GM23248 (cell line): Measurements from ENCODE around the gene CYP2C19.

Experiments used
- EZH2 ChIP-seq: fragments of 200-600 bp; sonication (generic); IDR thresholded peaks from 2 replicates; pipeline ENCODE4 v1.6.1; 2018; ENCODE audit warnings: antibody characterized with exemption, mild to moderate bottlenecking; ENCODE audit not compliant: insufficient read depth, poor library complexity, severe bottlenecking
- EZH2phosphoT487 ChIP-seq: fragments of 200-600 bp; sonication (generic); IDR thresholded peaks from 2 replicates; pipeline ENCODE4 v1.6.1; 2018; ENCODE audit warnings: antibody characterized with exemption, moderate library complexity, mild to moderate bottlenecking, low read depth; ENCODE audit not compliant: insufficient read depth

DNA sequence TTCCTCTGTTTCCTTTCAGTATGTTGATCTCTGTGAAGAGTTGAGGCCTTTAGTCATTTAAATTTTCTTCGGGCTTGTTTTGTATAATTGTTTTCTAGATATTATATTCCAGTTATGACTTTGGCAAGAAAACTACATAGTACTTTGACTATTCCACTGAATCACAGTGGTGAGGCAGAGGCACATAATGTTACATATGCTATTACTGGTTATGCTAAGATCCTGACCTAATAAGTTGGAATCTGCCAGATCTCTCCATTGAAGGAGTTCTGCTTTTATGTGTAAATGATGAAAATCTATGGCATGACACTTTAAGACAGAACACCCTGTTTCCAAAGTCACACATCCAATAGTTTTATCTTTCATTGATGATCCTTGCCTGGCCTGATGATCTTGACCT is 83.7 kb downstream of the CYP2C19 start:
- TF ChIP-seq EZH2: no peak
- TF ChIP-seq EZH2phosphoT487: no peak
